Neural cell (in vitro differentiated cells): ENCODE measurements around the gene PRKD1. TPM values are rescaled to one million over a fixed set of nuclear protein-coding genes. Genes with fewer than 3 reads are reported as not detected.
"Not testable (repeated sequence)": the region's sequence is repeated elsewhere in the genome, so short reads cannot be mapped to it uniquely, and the experiment has no call there.

Source experiments
- H2AFZ ChIP-seq: fragments of 200-600, 300-800 bp; sonication (generic), shearing (Covaris generic); 2 replicates; pipeline ENCODE4 v1.6.0; 2014; ENCODE audit warnings: low read depth, mild to moderate bottlenecking, antibody characterized with exemption, low read length, moderate library complexity
- H3F3A ChIP-seq: fragments of 200-600 bp; shearing (Covaris generic); 2 replicates; pipeline ENCODE4 v1.6.1; 2016; ENCODE audit warnings: mild to moderate bottlenecking, moderate library complexity, mixed read lengths, antibody characterized with exemption, low read length; ENCODE audit not compliant: insufficient read depth, poor library complexity, severe bottlenecking
- H3K27ac ChIP-seq: fragments of 200-600, 300-800 bp; sonication (generic), shearing (Covaris generic); 2 replicates; pipeline ENCODE4 v1.5.1; 2014; ENCODE audit warnings: mild to moderate bottlenecking, low read length, moderate library complexity
- H3K27me3 ChIP-seq: fragments of 300-800, 200-600 bp; sonication (generic), shearing (Covaris generic); 2 replicates; pipeline ENCODE4 v1.6.0; 2014; ENCODE audit warnings: mild to moderate bottlenecking, low read depth, low read length, moderate library complexity; ENCODE audit not compliant: insufficient read depth
- H3K36me3 ChIP-seq: fragments of 300-800, 200-600 bp; sonication (generic), shearing (Covaris generic); 2 replicates; pipeline ENCODE4 v1.5.1; 2014; ENCODE audit warnings: mild to moderate bottlenecking, antibody characterized with exemption, low read length, moderate library complexity; ENCODE audit not compliant: insufficient read depth
- H3K4me2 ChIP-seq: fragments of 300-800, 200-600 bp; sonication (generic), shearing (Covaris generic); 2 replicates; pipeline ENCODE4 v1.6.0; 2014; ENCODE audit warnings: mild to moderate bottlenecking, low read length
- H3K4me3 ChIP-seq: fragments of 300-800, 200-600 bp; sonication (generic), shearing (Covaris generic); 2 replicates; pipeline ENCODE4 v1.5.1; 2014; ENCODE audit warnings: mild to moderate bottlenecking, low read length, moderate library complexity
- H3K79me2 ChIP-seq: fragments of 200-600 bp; shearing (Covaris generic); replicated peaks from 2 replicates; pipeline ENCODE4 v1.6.0; 2014; ENCODE audit warnings: mild to moderate bottlenecking, low read length, moderate library complexity; ENCODE audit not compliant: insufficient read depth
- H3K9ac ChIP-seq: fragments of 300-800, 200-600 bp; sonication (generic), shearing (Covaris generic); 2 replicates; pipeline ENCODE4 v1.6.1; 2016; ENCODE audit warnings: mild to moderate bottlenecking, low read length, mixed read lengths
- H3K9me2 ChIP-seq: fragments of 200-600 bp; shearing (Covaris generic); 2 replicates; pipeline ENCODE4 v1.6.1; 2016; ENCODE audit warnings: mild to moderate bottlenecking, low read length, mixed read lengths; ENCODE audit not compliant: insufficient read depth
- H3K9me3 ChIP-seq: fragments of 200-600, 300-800 bp; sonication (generic), shearing (Covaris generic); 2 replicates; pipeline ENCODE4 v1.6.1; 2016; ENCODE audit warnings: mild to moderate bottlenecking, mixed run types, low read length, moderate library complexity, mixed read lengths
- H4K20me1 ChIP-seq: fragments of 200-600 bp; shearing (Covaris generic); 2 replicates; pipeline ENCODE4 v1.6.1; 2016; ENCODE audit warnings: mild to moderate bottlenecking, mixed run types; ENCODE audit not compliant: insufficient read depth
- EP300 ChIP-seq: fragments of 450-650 bp; conservative IDR thresholded peaks from 2 replicates; pipeline ENCODE4 v1.6.1; 2014; ENCODE audit warnings: antibody characterized with exemption, mild to moderate bottlenecking, moderate library complexity; ENCODE audit not compliant: poor library complexity, severe bottlenecking
- EZH2 ChIP-seq: fragments of 200-600, 300-800 bp; shearing (Covaris generic), sonication (generic); IDR thresholded peaks from 2 replicates; pipeline ENCODE4 v1.6.1; 2014; ENCODE audit warnings: antibody characterized with exemption, low read length, borderline replicate concordance, mild to moderate bottlenecking; ENCODE audit not compliant: insufficient read depth, poor library complexity, severe bottlenecking
- MXI1 ChIP-seq: fragments of 450-650 bp; conservative IDR thresholded peaks from 2 replicates; pipeline ENCODE4 v1.6.1; 2014; ENCODE audit warnings: antibody characterized with exemption, mild to moderate bottlenecking; ENCODE audit not compliant: poor library complexity, severe bottlenecking
- POLR2AphosphoS5 ChIP-seq: IDR thresholded peaks from 2 replicates; pipeline ENCODE4 v1.6.1; 2012
- RAD21 ChIP-seq: fragments of 450-650 bp; conservative IDR thresholded peaks from 2 replicates; pipeline ENCODE4 v1.6.1; 2014; ENCODE audit warnings: antibody characterized with exemption, mild to moderate bottlenecking, moderate library complexity
- SMC3 ChIP-seq: fragments of 450-650 bp; conservative IDR thresholded peaks from 2 replicates; pipeline ENCODE4 v1.6.1; 2014; ENCODE audit warnings: antibody characterized with exemption, mild to moderate bottlenecking, moderate library complexity; ENCODE audit not compliant: poor library complexity
- TAF1 ChIP-seq: IDR thresholded peaks from 2 replicates; pipeline ENCODE4 v1.6.1; 2012; ENCODE audit warnings: low read depth
- polyA plus RNA-seq: library from polyadenylated mRNA; depleted of rRNA; stranded (reverse); fragments of >200 nt; gene quantifications from 2 replicates; pipeline ENCODE4 v1.2.3, GENCODE V29; 2014
- TF ChIP-seq, protein P1 (sequence below): IDR thresholded peaks from 2 replicates; pipeline ENCODE4 v1.6.1; 2012; ENCODE audit warnings: borderline replicate concordance
- TF ChIP-seq, protein P2 (sequence below): fragments of 450-650 bp; IDR thresholded peaks from 2 replicates; pipeline ENCODE4 v1.5.1; 2014; ENCODE audit warnings: antibody characterized with exemption, mild to moderate bottlenecking, moderate library complexity; ENCODE audit not compliant: poor library complexity, severe bottlenecking

PRKD1 gene
- polyA plus RNA-seq, 1 donor from 2014 or later, result 9.6 TPM

DNA sequence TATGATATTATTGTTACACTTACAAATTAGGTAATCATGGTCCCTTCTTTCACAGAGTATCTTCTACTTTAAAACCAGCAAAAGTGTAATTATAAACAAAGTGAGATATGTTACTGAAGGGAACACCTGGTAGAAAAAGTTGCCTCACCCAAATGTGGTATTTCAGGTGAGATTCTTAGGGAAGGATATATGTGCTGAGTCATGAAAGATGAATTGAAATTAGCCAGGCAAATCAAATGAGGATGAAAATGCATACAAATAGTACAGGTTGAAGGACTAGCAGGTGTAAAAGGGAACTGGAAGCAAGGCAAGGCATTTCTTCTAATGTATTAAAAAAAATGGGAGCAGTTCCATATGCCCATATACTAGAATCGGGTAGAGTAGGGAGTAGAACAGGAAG is 220.9 kb downstream of the PRKD1 start:
- Histone ChIP-seq H3K9ac (no peak overlapping the region), H3K9me2 (no peaks in the 10 kb centered on the region), H3K9me3 (no peaks in the 10 kb centered on the region), H3K4me2 (no peak overlapping the region), H2AFZ (no peak overlapping the region), H4K20me1 (no peaks in the 10 kb centered on the region), H3K4me3 (no peak overlapping the region), H3F3A (no peaks in the 10 kb centered on the region), H3K27me3 (no peaks in the 10 kb centered on the region), H3K36me3 (no peaks in the 10 kb centered on the region), H3K79me2 (no peaks in the 10 kb centered on the region), H3K27ac (no peak overlapping the region)
- TF ChIP-seq EP300, result no peak
- no peak for TF ChIP-seq MXI1
- TF ChIP-seq POLR2AphosphoS5, result no peak
- TF ChIP-seq, protein P1, sequence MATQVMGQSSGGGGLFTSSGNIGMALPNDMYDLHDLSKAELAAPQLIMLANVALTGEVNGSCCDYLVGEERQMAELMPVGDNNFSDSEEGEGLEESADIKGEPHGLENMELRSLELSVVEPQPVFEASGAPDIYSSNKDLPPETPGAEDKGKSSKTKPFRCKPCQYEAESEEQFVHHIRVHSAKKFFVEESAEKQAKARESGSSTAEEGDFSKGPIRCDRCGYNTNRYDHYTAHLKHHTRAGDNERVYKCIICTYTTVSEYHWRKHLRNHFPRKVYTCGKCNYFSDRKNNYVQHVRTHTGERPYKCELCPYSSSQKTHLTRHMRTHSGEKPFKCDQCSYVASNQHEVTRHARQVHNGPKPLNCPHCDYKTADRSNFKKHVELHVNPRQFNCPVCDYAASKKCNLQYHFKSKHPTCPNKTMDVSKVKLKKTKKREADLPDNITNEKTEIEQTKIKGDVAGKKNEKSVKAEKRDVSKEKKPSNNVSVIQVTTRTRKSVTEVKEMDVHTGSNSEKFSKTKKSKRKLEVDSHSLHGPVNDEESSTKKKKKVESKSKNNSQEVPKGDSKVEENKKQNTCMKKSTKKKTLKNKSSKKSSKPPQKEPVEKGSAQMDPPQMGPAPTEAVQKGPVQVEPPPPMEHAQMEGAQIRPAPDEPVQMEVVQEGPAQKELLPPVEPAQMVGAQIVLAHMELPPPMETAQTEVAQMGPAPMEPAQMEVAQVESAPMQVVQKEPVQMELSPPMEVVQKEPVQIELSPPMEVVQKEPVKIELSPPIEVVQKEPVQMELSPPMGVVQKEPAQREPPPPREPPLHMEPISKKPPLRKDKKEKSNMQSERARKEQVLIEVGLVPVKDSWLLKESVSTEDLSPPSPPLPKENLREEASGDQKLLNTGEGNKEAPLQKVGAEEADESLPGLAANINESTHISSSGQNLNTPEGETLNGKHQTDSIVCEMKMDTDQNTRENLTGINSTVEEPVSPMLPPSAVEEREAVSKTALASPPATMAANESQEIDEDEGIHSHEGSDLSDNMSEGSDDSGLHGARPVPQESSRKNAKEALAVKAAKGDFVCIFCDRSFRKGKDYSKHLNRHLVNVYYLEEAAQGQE, result no peak
- TF ChIP-seq RAD21, result no peak
- TF ChIP-seq TAF1, result no peak
- TF ChIP-seq EZH2, result no peak
- TF ChIP-seq, protein P2, sequence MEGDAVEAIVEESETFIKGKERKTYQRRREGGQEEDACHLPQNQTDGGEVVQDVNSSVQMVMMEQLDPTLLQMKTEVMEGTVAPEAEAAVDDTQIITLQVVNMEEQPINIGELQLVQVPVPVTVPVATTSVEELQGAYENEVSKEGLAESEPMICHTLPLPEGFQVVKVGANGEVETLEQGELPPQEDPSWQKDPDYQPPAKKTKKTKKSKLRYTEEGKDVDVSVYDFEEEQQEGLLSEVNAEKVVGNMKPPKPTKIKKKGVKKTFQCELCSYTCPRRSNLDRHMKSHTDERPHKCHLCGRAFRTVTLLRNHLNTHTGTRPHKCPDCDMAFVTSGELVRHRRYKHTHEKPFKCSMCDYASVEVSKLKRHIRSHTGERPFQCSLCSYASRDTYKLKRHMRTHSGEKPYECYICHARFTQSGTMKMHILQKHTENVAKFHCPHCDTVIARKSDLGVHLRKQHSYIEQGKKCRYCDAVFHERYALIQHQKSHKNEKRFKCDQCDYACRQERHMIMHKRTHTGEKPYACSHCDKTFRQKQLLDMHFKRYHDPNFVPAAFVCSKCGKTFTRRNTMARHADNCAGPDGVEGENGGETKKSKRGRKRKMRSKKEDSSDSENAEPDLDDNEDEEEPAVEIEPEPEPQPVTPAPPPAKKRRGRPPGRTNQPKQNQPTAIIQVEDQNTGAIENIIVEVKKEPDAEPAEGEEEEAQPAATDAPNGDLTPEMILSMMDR, result no peak
- no peak for TF ChIP-seq SMC3

DNA sequence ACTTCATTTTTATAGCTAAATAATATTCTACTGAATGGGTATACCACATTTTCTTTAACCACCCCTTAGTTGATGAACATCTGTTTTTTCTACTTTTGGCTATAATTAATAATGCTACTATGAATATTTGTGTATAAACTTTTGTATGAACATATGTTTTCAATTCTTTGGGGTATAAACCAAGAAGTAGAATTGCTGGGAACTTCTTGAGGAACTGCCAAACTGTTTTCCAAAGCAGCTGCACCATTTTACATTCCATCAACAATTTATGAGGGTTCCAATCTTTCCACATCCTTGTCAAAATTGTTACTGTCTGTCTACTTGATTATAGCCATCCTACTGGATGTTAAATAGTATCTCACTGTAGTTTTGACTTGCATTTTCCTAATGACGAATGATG is 221.8 kb downstream of the PRKD1 start:
- no peaks in the 10 kb centered on the region for H3F3A ChIP-seq
- no peaks in the 10 kb centered on the region for H3K27me3 ChIP-seq
- H3K9me3 ChIP-seq, result no peaks in the 10 kb centered on the region
- TF ChIP-seq, protein P2, result no peak
- TF ChIP-seq, protein P1, result no peak
- TF ChIP-seq EZH2 (no peak), POLR2AphosphoS5 (no peak), MXI1 (no peak)
- H3K4me2 ChIP-seq, result no peak overlapping the region
- H2AFZ ChIP-seq, result no peak overlapping the region
- H3K36me3 ChIP-seq, result no peaks in the 10 kb centered on the region
- no peaks in the 10 kb centered on the region for H3K79me2 ChIP-seq
- H3K27ac ChIP-seq, result no peak overlapping the region
- no peak overlapping the region for H3K9ac ChIP-seq
- no peak overlapping the region for H3K4me3 ChIP-seq
- H4K20me1 ChIP-seq, result no peaks in the 10 kb centered on the region
- H3K9me2 ChIP-seq, result no peaks in the 10 kb centered on the region

DNA sequence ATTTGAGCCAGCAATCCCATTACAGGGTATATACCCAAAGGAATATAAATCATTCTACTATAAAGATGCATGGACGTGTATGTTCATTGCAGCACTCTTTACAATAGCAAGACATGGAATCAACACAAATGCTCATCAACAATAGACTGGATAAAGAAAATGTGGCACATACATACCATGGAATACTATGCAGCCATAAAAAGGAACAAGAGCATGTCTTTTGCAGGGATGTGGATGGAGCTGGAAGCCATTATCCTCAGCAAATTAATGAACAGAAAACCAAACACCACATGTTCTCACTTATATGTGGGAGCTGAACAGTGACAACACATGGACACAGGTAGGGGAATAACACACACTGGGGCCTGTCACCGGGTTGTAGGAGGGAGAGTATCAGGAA is 238.1 kb downstream of the PRKD1 start:
- not testable (repeated sequence) for H4K20me1 ChIP-seq, H3K4me2 ChIP-seq, H3F3A ChIP-seq, H3K27ac ChIP-seq, H3K27me3 ChIP-seq, H3K9me2 ChIP-seq, H3K36me3 ChIP-seq, H3K79me2 ChIP-seq, H3K4me3 ChIP-seq, H2AFZ ChIP-seq, H3K9ac ChIP-seq, H3K9me3 ChIP-seq
